ENCODE results near the gene GRB10. TPM values are rescaled to one million over a fixed set of nuclear protein-coding genes. Genes with fewer than 3 reads are reported as not detected.
A peak's percentile ranks its signal among the peaks of the same experiment; 100 is the strongest.

GRB10 gene
- total and polyA plus RNA-seq, 2 of the 8 experiments (the other 6 are each of a cell fraction or from before 2014, with no cell fraction given), result 35.7 to 97.0 TPM

DNA sequence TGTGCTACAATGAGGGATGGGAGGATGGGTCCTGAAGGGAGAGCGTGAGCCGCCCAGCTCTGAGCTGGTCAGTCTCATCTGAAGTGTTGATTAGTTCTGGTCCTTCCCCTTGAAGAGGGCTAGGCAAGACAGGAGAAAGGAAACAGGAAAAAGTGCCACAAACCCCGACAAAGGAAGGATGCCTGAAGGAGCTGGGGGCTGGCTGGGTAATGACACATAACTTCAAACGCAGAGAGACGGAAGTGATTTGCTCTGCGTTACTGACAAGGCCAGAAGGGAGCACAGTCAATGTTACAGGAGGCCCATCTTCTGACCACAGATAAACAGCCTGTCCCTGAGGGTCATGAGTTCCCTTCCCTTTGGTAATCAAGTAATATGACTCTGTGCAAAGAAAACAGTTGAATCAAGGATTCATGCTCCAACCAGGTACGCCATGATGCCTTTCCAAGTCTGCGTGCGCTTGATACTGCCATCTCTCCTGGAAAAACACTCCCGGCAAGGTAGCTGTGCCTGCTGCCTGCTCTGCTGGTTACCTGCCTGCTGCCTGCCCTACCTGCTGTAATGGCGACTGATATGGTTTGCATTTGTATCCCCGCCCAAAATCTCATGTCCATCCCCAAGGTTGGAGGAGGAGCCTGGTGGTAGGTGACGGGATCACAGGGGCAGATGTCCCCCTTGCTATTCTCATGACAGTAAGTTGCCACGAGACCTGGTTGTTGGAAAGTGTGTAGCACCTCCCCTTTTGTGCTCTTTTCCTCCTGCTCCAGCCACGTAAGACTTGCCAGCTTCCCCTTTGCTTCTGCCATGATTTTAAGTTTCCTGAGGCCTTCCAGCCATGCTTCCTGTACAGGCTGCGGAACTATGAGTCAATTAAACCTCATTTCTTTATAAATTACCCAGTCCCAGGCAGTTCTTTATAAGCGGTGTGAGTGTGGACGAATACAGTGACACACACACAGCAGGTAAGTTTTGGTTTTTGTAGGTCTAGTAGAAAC lies 57.9 kb downstream of the GRB10 start:
- 93% methylated on average over 18 of the region's 18 CpGs; no CpG with 5 or more reads in 1 of the 2 experiments for WGBS, 2 experiments (ENCODE audit: extremely low coverage in 1 of 2, insufficient coverage in 1 of 2, insufficient read length in 1 of 2, insufficient replicate concordance in 2 of 2, low coverage in 1 of 2, low lambda C conversion rate in 2 of 2, missing lambda C conversion rate in 1 of 2)
- POLR2A ChIA-PET (ENCODE audit: partially characterized antibody), result interaction anchor here (1.2 kb wide), 1 partner anchor 66 kb away, joined by 3 read pairs; no protein-coding TSS in a partner anchor
- FAIRE-seq, result no peak

More for the DNA sequence above, 57.9 kb downstream of the GRB10 start:
- H2AK5ac ChIP-seq (ENCODE audit: low read depth, low read length), result no peak overlapping the region
- peaks cover 0 to 6% (median 0%) of the 10 kb centered on the region in 4 experiments; a peak in 1 of 8 replicates for H3K36me3 ChIP-seq (ENCODE audit: control insufficient read depth in 2 of 4, insufficient read depth in 4 of 4, low read length in 3 of 4)
- no peak overlapping the region for H4K8ac ChIP-seq (ENCODE audit: extremely low read depth, insufficient read depth, low read length)
- H2BK12ac ChIP-seq (ENCODE audit: low read depth, low read length), result no peak overlapping the region
- no peaks in the 10 kb centered on the region for H3K27me3 ChIP-seq (replicated peaks in 1 of 4; ENCODE audit: control insufficient read depth in 3 of 4, extremely low read depth in 1 of 4, insufficient read depth in 3 of 4, low read length in 3 of 4)
- no peak overlapping the region for H2AFZ ChIP-seq (ENCODE audit: low read length)
- 0 out of 2 replicates have a peak overlapping the region, but pooled peaks have one; percentile 42 for H2BK5ac ChIP-seq (ENCODE audit: low read depth, low read length)
- no peak for DNase-seq (ENCODE audit: low read depth in 1 of 2, low spot score in 2 of 2)
- H3K79me1 ChIP-seq (ENCODE audit: low read depth, low read length), result peaks cover 26% of the 10 kb centered on the region
- H3K4ac ChIP-seq (replicated peaks; ENCODE audit: insufficient read length, low read depth, low read length), result no peak overlapping the region
- H3K4me1 ChIP-seq (replicated peaks in 1 of 4; ENCODE audit: control insufficient read depth in 3 of 4, insufficient read depth in 4 of 4, low read length in 3 of 4), result peaks cover 2 to 3% (median 2%) of the 10 kb centered on the region in 4 experiments; a peak in 2 of 7 replicates
- H4K5ac ChIP-seq (ENCODE audit: insufficient read length, low read depth, low read length), result no peak overlapping the region
- H3K23me2 ChIP-seq (ENCODE audit: low read depth, low read length), result no peaks in the 10 kb centered on the region
- no peak overlapping the region for H2BK15ac ChIP-seq (ENCODE audit: low read length)
- no peak overlapping the region for H3K4me3 ChIP-seq (ENCODE audit: extremely low read depth in 1 of 4, insufficient read depth in 2 of 4, low read depth in 3 of 4, low read length in 4 of 4)
- H3K9me3 ChIP-seq (ENCODE audit: insufficient read depth in 2 of 2, low read depth in 1 of 2, low read length in 1 of 2), result no peaks in the 10 kb centered on the region
- H4K91ac ChIP-seq (replicated peaks; ENCODE audit: insufficient read length, low read length), result no peak overlapping the region
- no peak overlapping the region for H3K4me2 ChIP-seq (ENCODE audit: insufficient read depth in 1 of 2, low read depth in 2 of 2, low read length in 2 of 2)
- H3K79me2 ChIP-seq (ENCODE audit: control insufficient read depth in 1 of 2, insufficient read depth in 2 of 2, low read length in 2 of 2), result peaks cover 0 to 75% of the 10 kb centered on the region in 2 experiments; a peak in 3 of 4 replicates
- no peak overlapping the region for H2BK20ac ChIP-seq (ENCODE audit: low read length)
- H3K56ac ChIP-seq (replicated peaks; ENCODE audit: insufficient read length, low read depth, low read length), result no peak overlapping the region
- H3K14ac ChIP-seq (ENCODE audit: insufficient read length), result no peak overlapping the region
- H4K20me1 ChIP-seq (replicated peaks in 1 of 2; ENCODE audit: control insufficient read depth in 1 of 2, insufficient read depth in 2 of 2, low read length in 2 of 2), result peaks cover 0 to 13% of the 10 kb centered on the region in 2 experiments
- no peak overlapping the region for H3K27ac ChIP-seq (ENCODE audit: low read depth, low read length)
- no peak overlapping the region for H3K23ac ChIP-seq (ENCODE audit: insufficient read length)
- no peak overlapping the region for H2BK120ac ChIP-seq (replicated peaks; ENCODE audit: low read depth, low read length)
- TF ChIP-seq, protein P1, sequence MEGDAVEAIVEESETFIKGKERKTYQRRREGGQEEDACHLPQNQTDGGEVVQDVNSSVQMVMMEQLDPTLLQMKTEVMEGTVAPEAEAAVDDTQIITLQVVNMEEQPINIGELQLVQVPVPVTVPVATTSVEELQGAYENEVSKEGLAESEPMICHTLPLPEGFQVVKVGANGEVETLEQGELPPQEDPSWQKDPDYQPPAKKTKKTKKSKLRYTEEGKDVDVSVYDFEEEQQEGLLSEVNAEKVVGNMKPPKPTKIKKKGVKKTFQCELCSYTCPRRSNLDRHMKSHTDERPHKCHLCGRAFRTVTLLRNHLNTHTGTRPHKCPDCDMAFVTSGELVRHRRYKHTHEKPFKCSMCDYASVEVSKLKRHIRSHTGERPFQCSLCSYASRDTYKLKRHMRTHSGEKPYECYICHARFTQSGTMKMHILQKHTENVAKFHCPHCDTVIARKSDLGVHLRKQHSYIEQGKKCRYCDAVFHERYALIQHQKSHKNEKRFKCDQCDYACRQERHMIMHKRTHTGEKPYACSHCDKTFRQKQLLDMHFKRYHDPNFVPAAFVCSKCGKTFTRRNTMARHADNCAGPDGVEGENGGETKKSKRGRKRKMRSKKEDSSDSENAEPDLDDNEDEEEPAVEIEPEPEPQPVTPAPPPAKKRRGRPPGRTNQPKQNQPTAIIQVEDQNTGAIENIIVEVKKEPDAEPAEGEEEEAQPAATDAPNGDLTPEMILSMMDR (IDR thresholded peaks at IDR 0.05; ENCODE audit: control extremely low read depth in 1 of 3, insufficient read depth in 1 of 3, low read depth in 1 of 3, low read length in 3 of 3), result peak in 2 of 3 experiments; percentile 23 to 32; a peak in 2 of 4 replicates
- no peak for TF ChIP-seq CTBP2 (IDR thresholded peaks at IDR 0.05; ENCODE audit: borderline replicate concordance, insufficient read depth, insufficient read length, low read length)
- TF ChIP-seq, protein P2, sequence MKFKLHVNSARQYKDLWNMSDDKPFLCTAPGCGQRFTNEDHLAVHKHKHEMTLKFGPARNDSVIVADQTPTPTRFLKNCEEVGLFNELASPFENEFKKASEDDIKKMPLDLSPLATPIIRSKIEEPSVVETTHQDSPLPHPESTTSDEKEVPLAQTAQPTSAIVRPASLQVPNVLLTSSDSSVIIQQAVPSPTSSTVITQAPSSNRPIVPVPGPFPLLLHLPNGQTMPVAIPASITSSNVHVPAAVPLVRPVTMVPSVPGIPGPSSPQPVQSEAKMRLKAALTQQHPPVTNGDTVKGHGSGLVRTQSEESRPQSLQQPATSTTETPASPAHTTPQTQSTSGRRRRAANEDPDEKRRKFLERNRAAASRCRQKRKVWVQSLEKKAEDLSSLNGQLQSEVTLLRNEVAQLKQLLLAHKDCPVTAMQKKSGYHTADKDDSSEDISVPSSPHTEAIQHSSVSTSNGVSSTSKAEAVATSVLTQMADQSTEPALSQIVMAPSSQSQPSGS (IDR thresholded peaks at IDR 0.05; ENCODE audit: low read length), result no peak
- TF ChIP-seq TCF12 (IDR thresholded peaks at IDR 0.05; ENCODE audit: low read depth, low read length), result no peak
- TF ChIP-seq EGR1 (IDR thresholded peaks at IDR 0.05; ENCODE audit: borderline replicate concordance, low read depth, low read length), result no peak
- TF ChIP-seq POLR2A (IDR thresholded peaks at IDR 0.05; ENCODE audit: control extremely low read depth in 1 of 2, low read depth in 2 of 2, low read length in 2 of 2), result peak in 1 of 2 experiments; percentile 30; a peak in 1 of 3 replicates
- H3K9ac ChIP-seq (replicated peaks in 1 of 4; ENCODE audit: extremely low read depth in 1 of 4, low read depth in 3 of 4, low read length in 3 of 4), result no peak overlapping the region; a peak in 1 of 7 replicates
- CTCF ChIA-PET (ENCODE audit: partially characterized antibody), result interaction anchor here (0.7 to 1.4 kb wide), 2 partner anchors 13 to 222 kb away, joined by 3 to 4 read pairs; no protein-coding TSS in a partner anchor
- no peak overlapping the region for H3K18ac ChIP-seq (ENCODE audit: extremely low read depth, low read length)

All from H1 (cell line).